NCI-H1436 treated with DMSO at 0.1 percent for 48 hours (cell line): Measurements from ENCODE around the gene ZNF587.
A peak's percentile ranks its signal among the peaks of the same experiment; 100 is the strongest.
"Not testable (repeated sequence)": the region's sequence is repeated elsewhere in the genome, so short reads cannot be mapped to it uniquely, and the experiment has no call there.

Source experiments
- DNase-seq: peaks from one replicate; lab custom pipeline; 2025; lab: John Stamatoyannopoulos, UW

Gene ZNF587

DNA sequence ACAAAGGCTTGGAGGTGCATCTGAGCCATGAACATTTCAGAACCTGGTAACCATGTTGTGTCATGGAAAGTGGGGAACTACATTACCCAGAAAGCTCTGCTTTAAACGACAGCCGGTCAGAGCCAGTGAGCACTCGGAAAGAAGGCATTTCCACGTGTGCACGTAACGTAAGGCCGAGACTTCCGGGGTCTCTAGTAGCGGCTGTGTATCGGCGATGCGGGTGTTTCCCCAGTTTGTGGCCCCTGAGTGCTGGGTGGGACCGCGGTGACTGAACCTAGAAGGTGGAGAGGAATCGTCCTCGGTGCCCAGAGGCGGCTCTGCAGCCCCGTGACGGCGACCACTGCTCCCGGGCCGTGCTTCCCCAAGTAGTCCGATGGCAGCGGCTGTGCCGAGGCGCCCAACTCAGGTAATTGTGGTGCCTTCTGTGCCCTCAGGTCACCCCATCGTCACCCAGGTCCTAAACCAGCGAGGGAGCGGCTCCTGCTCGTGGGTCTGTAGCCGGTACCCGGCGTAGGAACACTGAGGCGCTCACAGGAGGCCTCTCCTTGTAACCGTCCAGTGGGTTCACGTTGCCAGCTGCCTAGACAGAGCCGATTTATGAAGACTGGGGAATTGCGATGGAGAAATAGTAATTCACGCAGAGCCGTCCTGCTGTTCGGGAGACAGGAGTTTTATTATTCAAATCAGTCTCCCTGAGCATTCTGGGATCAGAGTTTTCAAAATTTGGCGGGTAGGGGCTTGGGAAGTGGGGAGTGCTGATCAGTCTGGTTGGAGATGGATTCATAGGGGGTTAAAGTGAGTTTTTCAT lies at the start of gene ZNF587:
ZNF587 (plus strand) TSS at position 194 of the 808 bp plus-strand sequence; CDS start at position 374, 180 bp downstream.
- not testable (repeated sequence) for DNase-seq

DNA sequence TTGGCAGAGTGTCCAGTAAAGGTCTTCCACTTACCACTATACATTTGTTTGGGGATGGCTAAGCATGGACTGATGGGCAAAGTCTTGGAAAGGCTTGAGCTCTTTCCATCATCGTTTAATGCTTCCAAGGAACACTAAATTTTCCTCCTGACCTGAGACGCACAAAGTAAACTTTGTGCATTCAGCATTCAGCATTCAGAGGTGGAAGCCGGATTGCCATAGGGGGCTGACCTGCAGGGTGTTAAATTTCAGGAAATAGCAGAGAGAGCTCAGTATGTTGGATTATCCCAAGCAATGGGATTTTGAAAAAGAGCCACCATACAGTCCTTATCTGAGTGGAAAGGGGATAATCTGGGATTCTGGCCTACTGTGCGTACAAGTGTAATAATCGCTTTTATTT lies 49.0 kb upstream of the ZNF587 start:
- no peak for DNase-seq

DNA sequence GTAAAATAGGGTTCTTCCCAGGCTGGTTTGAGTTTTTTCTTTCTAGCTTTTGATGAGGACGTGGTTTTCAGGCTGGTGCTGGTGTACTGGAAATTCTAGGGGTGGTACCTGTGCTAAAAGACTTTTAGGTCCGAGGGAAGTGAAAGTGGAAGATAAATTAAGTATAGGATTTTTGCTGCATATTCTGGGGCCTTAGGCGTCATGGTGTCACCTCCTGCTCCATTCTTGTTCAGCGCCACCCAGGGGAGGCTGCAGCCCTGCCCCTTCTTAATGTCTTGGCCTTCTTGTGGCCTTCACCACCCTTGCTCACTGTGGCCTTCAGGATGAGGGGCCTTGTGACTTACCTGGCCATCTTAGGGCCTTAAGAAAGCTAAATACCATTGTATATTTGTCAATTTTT lies 47.4 kb upstream of the ZNF587 start:
- DNase-seq = no peak

DNA sequence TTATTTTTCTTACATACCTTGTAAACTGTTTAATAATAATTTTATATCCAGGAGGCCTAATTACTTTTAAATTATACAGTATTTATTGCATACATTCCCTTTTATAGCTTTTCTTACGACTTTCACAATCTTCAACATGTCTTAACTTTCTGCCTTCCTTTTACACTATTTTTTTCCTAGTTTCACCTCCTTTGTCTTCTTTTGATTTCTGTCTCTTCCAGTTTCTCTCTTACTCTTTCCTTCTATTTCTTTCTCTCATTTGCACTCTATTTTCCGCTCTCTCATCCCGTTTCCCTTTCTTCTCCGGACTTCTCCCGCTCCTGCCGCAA lies 46.4 kb upstream of the ZNF587 start:
- DNase-seq = no peak

DNA sequence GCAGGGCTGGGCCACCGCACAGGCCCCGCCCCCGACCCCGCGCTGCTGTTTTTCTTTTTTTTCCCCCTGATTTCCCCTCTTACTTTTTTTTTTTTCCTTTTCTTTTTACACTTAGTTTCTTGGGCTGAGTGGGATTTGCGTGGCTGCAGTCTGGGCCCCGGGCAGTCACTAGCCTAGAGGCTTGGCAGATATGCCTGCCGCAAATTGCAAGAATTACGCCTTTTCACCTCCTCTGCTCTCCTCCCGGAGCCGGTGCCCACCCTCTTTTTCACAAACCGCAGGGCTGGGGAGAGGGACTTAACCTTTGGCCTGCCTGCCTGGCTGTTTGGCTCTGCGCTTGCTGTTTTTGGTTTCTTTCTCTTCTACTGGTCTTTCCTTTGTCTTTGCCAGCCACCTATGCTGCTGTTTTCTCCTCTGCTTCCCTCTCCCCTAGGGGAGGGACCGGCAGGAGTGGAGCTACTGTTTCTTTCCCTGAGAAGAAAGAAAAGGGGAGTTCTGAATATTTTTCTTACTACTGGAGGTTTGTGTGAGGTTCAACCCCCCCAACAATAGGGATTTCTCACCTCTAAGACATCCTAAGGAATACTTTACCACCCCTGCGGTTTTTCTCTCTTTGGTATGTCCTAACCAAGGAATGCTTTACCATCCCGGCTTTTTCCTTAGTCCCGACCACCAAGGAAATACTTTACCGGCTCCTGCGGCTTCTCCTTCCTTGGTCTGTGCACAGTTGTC lies 45.9 kb upstream of the ZNF587 start:
- DNase-seq = no peak

DNA sequence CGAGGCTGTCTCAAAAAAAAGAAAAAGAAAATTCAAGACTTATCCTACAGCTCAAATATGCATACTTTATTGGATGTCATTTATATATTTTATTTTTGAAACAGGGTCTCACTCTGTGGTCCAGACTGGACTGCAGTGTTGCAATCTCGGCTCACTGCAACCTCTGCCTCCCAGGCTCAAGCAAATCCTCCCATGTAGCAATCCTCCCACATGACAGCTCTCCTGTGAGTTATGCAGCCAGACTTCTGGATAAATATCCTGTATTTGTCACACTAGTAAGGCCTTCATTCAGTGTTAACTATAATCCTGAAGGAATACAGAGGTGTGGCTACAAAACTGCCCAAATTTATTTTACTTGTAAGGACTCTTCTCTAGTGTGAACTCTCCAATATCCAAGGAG lies 42.1 kb upstream of the ZNF587 start:
- DNase-seq = no peak

DNA sequence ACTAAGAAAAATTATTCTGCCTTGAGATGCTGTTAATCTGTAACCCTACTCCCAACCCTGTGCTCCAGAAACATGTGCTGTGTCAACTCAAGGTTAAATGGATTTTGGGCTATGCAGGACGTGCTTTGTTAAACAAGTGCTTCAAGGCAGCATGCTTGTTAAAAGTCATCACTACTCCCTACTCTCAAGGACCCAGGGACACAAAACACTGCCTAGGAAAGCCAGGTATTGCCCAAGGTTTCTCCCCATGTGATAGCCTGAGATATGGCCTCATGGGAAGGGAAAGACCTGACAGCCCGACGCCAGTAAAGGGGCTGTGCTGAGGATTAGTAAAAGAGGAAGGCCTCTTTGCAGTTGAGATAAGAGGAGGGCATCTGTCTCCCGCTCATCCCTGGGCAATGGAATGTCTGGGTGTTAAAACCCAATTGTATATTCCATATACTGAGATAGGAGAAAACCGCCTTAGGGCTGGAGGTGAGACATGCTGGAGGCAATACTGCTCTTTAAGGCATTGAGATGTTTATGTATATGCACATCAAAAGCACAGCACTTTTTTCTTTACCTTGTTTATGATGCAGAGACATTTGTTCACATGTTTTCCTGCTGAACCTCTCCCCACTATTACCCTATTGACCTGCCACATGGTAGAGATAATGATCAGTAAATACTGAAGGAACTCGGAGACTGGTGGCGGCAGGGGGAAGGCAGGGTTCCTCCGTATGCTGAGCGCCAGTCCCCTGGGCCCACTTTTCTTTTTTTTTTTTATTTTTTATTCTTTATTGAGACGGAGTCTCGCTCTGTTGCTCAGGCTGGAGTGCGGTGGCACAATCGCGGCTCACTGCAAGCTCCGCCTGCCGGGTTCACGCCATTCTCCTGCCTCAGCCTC lies 39.0 kb upstream of the ZNF587 start:
- not testable (repeated sequence) for DNase-seq

DNA sequence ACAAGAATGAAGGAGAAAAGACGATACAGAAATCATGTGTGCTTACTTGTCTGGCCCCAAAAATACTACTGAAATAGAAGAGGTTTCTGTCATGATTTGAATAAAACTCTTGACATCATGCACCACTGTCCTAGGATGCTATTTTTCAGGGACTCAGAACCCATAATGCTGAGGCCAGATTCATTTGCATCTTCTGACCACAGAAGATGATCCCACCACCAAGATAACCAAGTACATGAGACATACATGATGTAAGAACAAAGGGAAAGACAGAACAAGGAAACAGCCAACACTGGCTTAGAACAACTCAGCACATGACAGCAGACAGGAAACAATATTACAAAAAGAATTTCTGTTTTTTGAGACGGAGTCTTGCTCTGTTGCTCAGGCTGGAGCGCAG lies 37.4 kb upstream of the ZNF587 start:
- DNase-seq = no peak

DNA sequence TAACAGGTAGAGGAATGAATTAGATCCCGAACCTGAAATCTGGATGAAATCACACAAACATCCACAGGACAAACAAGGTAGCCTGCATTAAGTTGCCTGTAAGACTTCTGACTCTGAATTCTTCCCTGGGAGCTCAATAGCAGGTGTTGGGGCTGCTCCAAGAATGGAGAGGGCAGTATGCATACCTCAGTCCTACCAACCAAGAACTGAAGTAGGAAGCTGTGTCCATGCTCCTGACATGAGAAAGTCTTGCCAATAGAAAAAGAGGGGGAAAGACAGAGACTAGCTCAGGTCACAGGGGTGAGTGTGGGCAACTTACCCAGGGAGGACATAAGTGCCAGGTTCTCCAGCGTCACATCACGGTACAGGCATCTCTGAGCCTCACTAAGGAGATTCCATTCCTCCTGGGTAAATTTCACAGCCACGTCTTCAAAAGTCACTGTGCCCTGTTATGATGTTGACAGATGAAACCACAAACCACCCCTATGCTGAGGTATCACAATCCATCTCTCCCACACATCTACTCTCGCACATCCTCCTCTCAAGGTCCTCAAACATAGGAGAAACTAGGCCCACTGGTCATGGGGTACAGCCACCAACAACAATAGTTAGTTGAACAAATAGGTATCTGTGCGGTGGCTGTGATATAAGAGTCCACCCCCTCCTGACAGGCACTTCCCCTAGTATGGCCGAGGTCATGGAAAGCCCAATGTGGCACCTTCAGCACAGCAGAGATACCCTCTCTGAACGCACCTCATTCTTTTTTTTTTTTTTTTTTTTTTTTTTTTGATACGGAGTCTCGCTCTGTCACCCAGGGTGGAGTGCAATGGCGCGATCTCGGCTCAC lies 36.5 kb upstream of the ZNF587 start:
- DNase-seq = not testable (repeated sequence)

DNA sequence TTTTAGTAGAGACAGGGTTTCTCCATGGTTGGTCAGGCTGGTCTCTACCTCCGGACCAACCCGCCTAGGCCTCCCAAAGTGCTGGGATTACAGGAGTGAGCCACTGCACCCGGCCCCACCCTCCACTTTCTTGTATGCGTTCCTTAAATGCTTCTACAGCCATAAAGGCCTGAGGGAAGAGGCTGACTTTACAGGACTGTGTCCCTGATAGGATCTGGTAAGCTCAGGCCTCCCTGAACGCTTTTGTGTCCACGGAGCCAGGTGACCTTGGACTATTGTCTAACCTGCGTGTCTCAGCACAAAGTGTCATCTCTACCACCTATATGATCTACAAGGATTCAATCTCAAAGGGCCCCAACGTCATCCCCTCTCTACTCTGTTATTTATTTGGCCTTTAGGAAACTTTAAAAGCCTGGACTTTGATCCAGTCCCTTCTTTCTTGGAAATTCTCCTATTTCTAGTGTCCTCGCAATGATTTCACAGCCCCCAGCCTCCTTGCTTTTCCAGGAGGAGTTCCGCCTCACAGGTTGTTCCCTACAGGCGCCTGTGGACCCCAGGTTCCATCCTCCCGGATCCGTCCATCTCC lies 35.6 kb upstream of the ZNF587 start:
- DNase-seq = no peak

DNA sequence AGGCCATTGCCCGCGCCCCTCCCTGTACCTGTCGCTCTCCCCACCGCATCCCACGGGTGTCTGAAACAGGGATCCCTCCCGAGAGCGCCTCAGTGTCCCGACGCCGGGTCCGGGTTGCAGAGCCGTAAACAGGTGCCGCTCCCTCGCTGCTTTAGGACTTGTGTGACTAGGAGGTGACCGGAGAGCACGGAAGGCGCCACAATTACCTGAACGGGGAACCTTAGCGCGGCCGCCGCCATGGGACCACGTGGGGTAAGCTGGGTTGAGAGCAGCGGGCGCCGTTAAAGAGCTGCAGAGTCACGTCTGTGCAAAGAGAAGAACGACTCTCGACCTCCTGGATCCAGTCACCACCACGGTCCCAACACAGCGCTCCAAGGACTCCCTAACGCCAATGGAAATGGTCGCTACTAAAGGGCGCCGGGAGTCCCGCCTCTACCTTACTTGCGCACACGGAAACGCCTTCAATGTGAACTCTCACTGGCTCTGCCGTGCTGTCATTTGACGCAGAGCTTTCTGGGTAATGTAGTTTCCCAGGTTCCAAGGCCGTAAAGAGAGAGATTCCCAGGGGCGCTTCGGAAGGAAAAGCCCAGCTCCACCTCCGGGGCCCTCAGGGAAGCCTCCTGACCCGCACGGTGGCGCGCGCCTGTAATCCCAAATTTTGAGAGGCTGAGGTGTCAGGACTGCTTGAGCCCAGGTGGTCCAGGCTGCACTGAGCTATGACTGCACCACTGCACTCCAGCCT lies 35.0 kb upstream of the ZNF587 start, which contains the start of gene ZNF552:
ZNF552 (minus strand) TSS at position 409 of the 742 bp plus-strand sequence; CDS start at position 239, 170 bp downstream.
- peak; percentile 82 for DNase-seq

DNA sequence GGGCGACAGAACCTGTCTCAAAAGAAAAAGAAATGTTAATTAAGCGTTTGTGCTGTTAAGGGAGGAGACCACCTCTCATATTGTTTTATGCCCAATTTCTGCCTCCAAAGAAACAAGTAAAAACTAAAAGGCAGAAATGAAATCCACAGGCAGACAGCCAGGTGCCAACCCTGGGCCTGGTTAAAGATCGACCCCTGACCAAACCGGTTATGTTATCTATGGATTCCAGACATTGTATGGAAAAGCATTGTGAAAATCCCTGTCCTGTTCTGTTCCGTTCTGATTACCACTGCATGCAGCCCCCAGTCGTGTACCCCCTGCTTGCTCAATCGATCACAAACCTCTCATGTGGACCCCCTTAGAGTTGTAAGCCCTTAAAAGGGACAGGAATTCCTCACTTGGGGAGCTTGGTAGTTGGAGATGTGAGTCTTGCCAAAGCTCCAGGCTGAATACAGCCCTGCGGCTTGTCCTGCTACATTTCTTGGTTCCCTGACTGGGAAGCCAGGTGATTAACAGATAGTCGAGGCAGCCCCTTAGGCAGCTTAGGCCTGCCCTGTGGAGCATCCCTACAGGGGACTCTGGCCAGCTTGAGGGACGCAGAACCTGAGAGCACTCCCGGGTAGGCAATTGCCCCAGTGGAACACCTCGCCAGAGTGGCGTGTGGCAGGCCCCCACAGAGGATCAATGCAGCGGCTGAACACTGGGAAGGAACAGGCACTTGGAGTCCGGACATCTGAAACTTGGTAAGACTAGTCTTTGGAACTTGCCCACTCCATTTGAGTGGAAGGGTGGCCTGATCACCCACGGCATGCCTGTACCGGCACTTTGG lies 34.2 kb upstream of the ZNF587 start:
- no peak for DNase-seq

DNA sequence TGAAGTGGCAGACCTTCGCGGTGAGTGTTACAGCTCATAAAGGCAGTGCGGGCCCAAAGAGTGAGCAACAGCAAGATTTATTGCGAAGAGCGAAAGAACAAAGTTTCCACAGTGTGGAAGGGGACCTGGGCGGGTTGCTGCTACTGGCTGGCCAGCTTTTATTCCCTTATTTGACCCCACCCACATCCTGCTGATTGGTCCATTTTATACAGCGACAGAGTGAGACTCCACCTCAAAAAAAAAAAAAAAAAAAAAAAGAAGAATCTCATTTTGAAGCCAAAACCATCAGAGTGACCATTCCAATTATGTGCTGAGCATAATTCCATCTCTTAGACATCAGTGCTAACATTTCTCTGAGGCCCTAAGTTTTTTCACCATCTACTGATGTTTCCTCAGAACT lies 33.0 kb upstream of the ZNF587 start:
- DNase-seq = no peak

DNA sequence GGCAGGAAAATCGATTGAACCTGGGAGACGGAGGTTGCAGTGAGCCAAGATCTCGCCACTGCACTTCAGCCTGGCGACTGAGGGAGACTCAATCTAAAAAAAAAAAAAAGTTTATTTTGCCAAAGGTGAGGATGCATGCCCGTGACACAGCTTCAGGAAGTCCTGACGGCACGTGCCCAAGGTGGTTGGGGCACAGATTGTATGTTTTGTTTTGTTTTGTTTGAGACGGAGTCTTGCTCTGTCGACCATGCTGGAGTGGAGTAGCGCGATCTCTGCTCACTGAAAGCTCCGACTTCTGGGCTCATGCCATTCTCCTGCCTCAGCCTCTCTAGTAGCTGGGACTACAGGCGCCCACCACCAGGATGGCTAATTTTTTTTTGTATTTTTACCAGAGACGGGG lies 31.7 kb upstream of the ZNF587 start:
- DNase-seq = no peak

DNA sequence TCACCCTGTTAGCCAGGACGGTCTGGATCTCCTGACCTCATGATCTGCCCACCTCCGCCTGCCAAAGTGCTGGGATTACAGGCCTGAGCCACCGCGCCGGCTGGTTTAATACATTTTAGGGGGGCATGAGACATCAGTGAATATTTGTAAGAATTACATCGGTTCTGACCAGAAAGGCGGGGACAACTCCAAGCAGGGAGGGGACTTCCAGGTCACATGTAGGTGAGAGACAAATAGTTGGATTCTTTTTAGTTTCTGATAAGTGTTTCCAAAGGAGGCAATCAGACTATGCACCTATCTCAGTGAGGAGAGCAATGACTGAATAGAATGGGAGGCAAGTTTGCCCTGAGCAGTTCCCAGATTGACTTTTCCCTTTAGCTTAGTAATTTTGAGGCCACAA lies 31.3 kb upstream of the ZNF587 start:
- DNase-seq = no peak

DNA sequence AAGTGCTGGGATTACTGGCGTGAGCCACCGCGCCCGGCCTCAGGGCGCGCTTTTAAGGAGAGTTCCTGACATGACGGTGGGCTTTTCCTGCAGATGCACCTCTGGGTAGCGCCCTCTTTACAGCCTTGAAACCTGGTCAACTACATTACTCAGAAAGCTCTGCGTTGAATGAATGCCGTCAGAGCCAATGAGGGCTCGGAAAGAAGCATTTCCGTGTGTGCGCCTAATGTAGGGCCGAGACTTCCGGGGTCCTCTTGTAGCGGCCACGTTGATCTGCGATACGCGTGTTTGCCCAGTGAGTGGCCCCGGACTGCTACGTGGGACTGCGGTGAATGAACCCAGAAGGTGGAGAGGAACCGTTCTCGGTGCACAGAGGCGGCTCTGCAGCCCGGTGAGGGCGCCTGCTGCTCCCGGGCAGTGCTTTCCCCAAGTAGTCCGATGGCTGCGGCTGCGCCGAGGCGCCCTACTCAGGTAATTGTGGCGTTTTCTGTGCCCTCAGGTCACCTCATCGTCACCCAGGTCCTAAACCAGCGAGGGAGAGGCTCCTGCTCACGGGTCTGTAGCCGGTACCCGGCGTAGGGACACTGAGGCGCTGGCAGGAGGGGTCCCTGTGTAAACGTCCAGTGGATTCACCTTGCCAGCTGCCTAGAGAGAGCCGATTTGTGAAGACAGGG lies 30.0 kb upstream of the ZNF587 start:
- peak; percentile 92 for DNase-seq

DNA sequence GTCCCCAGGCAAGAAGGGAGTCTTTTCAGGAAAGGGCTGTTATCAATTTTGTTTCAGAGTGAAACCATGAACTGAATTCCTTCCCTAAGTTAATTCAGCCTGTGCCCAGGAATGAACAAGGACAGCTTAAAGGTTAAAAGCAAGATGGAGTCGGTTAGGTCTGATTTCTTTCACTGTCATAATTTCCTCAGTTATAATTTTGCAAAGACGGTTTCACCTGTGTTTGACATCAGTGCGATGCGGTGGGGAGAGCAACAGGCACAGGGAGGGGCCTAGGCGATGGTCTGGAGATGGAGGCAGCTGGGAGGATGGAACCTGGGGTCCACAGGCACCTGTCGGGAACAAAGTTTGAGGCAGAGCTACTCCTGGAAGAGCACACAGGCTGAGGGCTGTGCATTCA lies 29.1 kb upstream of the ZNF587 start:
- DNase-seq = no peak

DNA sequence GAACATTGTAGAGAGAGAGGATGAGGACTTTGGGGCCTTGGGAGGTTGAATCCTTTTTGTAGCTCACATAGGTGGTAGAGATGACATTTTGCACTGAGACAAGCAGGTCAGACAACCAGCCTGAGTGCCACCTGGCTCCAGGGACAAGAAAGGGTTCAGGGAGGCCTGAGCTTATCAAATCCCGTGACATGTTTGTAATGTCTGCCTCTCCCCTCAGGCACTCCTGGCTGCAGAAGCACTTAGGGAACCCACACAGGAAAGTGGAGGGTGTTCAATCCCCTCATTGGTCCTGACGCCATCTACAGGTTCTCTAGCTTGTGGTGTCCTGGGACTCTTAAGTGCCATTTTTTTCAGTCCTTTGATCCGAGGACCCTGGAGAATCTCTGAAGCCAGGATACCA lies 28.6 kb upstream of the ZNF587 start:
- DNase-seq = not testable (repeated sequence)

DNA sequence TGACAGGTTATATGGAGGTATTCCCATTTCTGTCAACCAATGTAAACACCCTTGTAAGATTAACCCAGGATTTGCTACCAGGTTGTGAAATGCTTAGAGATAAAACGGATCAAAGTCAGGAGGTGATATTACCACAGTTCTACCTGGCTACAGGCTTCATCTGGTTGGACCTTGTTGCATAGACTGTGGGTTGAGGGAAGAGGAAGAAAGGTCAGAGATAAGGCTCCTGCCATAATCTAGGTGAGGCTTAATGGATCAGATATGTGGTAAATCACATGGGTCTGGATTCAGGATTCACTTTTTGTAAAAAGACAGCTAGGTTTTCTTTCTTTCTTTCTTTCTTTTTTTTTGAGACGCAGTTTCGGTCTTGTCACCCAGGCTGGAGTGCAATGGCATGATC lies 28.2 kb upstream of the ZNF587 start:
- DNase-seq = not testable (repeated sequence)
